HG03103 (cell line): Measurements from ENCODE around the gene C2CD4C.
"Not testable (repeated sequence)": the region's sequence is repeated elsewhere in the genome, so short reads cannot be mapped to it uniquely, and the experiment has no call there.

Source experiments
- ATAC-seq: cut with Tn5 transposase; IDR thresholded peaks from one replicate; pipeline ENCODE4 v1.9.1; 2021; ENCODE audit warnings: low read depth; ENCODE audit not compliant: unreplicated experiment

C2CD4C gene

GRCh38 chr19:386189-386588 is 22.8 kb downstream of the C2CD4C start:
- ATAC-seq, result not testable (repeated sequence)

- no peak for ATAC-seq
These were observed 24.2 kb downstream of the C2CD4C start for GRCh38 chr19:384799-385169.

- ATAC-seq, result no peak
These were observed 24.8 kb downstream of the C2CD4C start for GRCh38 chr19:383922-384798.

- ATAC-seq, result no peak
These were observed 25.9 kb downstream of the C2CD4C start for GRCh38 chr19:383040-383439.

GRCh38 chr19:382578-382977 is 26.4 kb downstream of the C2CD4C start:
- not testable (repeated sequence) for ATAC-seq

- ATAC-seq, result not testable (repeated sequence)
These were observed 27.0 kb downstream of the C2CD4C start for GRCh38 chr19:381901-382300.

GRCh38 chr19:380618-381219 is 28.2 kb downstream of the C2CD4C start:
- ATAC-seq, result not testable (repeated sequence)

- no peak for ATAC-seq
These were observed 29.2 kb downstream of the C2CD4C start for GRCh38 chr19:379796-380195.

- ATAC-seq, result no peak
These were observed 30.2 kb downstream of the C2CD4C start for GRCh38 chr19:378706-379105.

GRCh38 chr19:377801-378581 is 31.0 kb downstream of the C2CD4C start:
- ATAC-seq, result no peak

- no peak for ATAC-seq
These were observed 32.9 kb downstream of the C2CD4C start for GRCh38 chr19:376111-376470.

- no peak for ATAC-seq
These were observed 33.4 kb downstream of the C2CD4C start for GRCh38 chr19:375395-376110.

- no peak for ATAC-seq
These were observed 34.1 kb downstream of the C2CD4C start for GRCh38 chr19:374886-375235.

- ATAC-seq, result no peak
These were observed 34.6 kb downstream of the C2CD4C start for GRCh38 chr19:374183-374885.

GRCh38 chr19:373391-374182 is 35.4 kb downstream of the C2CD4C start:
- ATAC-seq, result no peak

GRCh38 chr19:372306-372890 is 36.5 kb downstream of the C2CD4C start:
- ATAC-seq, result no peak

GRCh38 chr19:371501-372168 is 37.3 kb downstream of the C2CD4C start:
- no peak for ATAC-seq

GRCh38 chr19:370641-371330 is 38.2 kb downstream of the C2CD4C start:
- no peak for ATAC-seq
